Cardiac muscle cell (in vitro differentiated cells and primary cell): ENCODE data around the gene MIPOL1. TPM values are rescaled to one million over a fixed set of nuclear protein-coding genes. Genes with fewer than 3 reads are reported as not detected.
A peak's percentile ranks its signal among the peaks of the same experiment; 100 is the strongest.

Experiments
- DNase-seq, 2 donors: peaks; one replicate each; pipeline versions ENCODE4 v3.0.0 to v3.0.0-alpha.2; 2010 to 2017; ENCODE audit warnings: low read depth in 1 of 2, low spot score in 1 of 2
- H3K27ac ChIP-seq: fragments of 200-600 bp; sonication (generic); 2 replicates; pipeline ENCODE4 v1.5.1; 2016
- H3K27me3 ChIP-seq: fragments of 200-600 bp; sonication (generic); 2 replicates; pipeline ENCODE4 v1.6.0; 2016; ENCODE audit warnings: control low read depth
- H3K36me3 ChIP-seq: fragments of 200-600 bp; sonication (generic); 2 replicates; pipeline ENCODE4 v1.5.1; 2016; ENCODE audit warnings: control low read depth
- H3K4me1 ChIP-seq: fragments of 200-600 bp; sonication (generic); 2 replicates; pipeline ENCODE4 v1.8.1; 2017; ENCODE audit warnings: low read depth, mild to moderate bottlenecking, mixed run types
- H3K4me3 ChIP-seq: fragments of 200-600 bp; sonication (generic); 2 replicates; pipeline ENCODE4 v1.5.1; 2016; ENCODE audit warnings: mild to moderate bottlenecking
- H3K9me3 ChIP-seq: fragments of 200-600 bp; sonication (generic); 2 replicates; pipeline ENCODE4 v1.5.1; 2017; ENCODE audit warnings: low read depth, mild to moderate bottlenecking, control low read depth
- polyA plus RNA-seq: library from polyadenylated mRNA; unstranded; fragments of >200 nt; fragmentation: Nextera tagmentation; extraction: Ambion mirVana; gene quantifications from 2 replicates; pipeline ENCODE4 v1.2.1, GENCODE V29; 2016
- total RNA-seq: library from RNA; depleted of rRNA; stranded (reverse); fragments of >200 nt; gene quantifications from 2 replicates; pipeline ENCODE4 v1.2.3, GENCODE V29; 2016
- TF ChIP-seq, protein P1 (sequence below): IDR thresholded peaks from 2 replicates; pipeline ENCODE4 v1.5.1; 2012; ENCODE audit warnings: low read depth, mild to moderate bottlenecking, low read length

MIPOL1 gene
- total and polyA plus RNA-seq, 2 experiments from 2014 or later = 7.3 to 8.4 TPM

GRCh38 chr14:37493606-37494005 is 295.9 kb downstream of the MIPOL1 start:
- Histone ChIP-seq H3K4me3 (no peak overlapping the region), H3K27me3 (no peaks in the 10 kb centered on the region), H3K36me3 (no peaks in the 10 kb centered on the region), H3K4me1 (no peaks in the 10 kb centered on the region), H3K27ac (no peak overlapping the region), H3K9me3 (no peaks in the 10 kb centered on the region)
- TF ChIP-seq, protein P1, sequence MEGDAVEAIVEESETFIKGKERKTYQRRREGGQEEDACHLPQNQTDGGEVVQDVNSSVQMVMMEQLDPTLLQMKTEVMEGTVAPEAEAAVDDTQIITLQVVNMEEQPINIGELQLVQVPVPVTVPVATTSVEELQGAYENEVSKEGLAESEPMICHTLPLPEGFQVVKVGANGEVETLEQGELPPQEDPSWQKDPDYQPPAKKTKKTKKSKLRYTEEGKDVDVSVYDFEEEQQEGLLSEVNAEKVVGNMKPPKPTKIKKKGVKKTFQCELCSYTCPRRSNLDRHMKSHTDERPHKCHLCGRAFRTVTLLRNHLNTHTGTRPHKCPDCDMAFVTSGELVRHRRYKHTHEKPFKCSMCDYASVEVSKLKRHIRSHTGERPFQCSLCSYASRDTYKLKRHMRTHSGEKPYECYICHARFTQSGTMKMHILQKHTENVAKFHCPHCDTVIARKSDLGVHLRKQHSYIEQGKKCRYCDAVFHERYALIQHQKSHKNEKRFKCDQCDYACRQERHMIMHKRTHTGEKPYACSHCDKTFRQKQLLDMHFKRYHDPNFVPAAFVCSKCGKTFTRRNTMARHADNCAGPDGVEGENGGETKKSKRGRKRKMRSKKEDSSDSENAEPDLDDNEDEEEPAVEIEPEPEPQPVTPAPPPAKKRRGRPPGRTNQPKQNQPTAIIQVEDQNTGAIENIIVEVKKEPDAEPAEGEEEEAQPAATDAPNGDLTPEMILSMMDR = no peak
- DNase-seq = no peak

DNA sequence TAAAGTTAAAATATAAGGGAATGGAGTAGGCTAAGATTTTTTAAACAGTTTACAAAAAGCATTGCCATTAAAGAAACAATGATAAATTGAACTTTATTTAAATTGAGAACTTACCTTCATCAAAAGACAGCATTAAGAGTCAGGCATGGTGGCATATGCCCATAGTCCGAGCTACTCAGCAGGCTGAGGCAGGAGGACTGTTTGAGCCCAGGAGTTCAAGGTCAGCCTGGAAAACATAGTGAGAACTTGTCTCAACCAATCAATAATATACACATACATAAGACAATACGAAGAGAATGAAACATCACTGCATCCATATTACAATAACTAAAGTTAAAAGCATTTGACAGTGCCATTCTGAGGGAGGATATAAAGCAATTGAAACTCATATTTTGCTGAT is 299.7 kb downstream of the MIPOL1 start:
- no peaks in the 10 kb centered on the region for H3K9me3 ChIP-seq
- H3K27me3 ChIP-seq = no peaks in the 10 kb centered on the region
- no peaks in the 10 kb centered on the region for H3K4me1 ChIP-seq
- TF ChIP-seq, protein P1 = no peak
- H3K27ac ChIP-seq = no peak overlapping the region
- H3K36me3 ChIP-seq = no peaks in the 10 kb centered on the region
- DNase-seq = no peak
- H3K4me3 ChIP-seq = no peak overlapping the region

- Histone ChIP-seq H3K4me1 (no peaks in the 10 kb centered on the region), H3K9me3 (no peaks in the 10 kb centered on the region), H3K27ac (no peak overlapping the region), H3K36me3 (no peaks in the 10 kb centered on the region), H3K27me3 (no peaks in the 10 kb centered on the region), H3K4me3 (no peak overlapping the region)
- TF ChIP-seq, protein P1 = no peak
- DNase-seq = no peak
Measured at GRCh38 chr14:37501877-37502276, 304.1 kb downstream of the MIPOL1 start.

- no peaks in the 10 kb centered on the region for H3K27me3 ChIP-seq
- TF ChIP-seq, protein P1 = no peak
- no peaks in the 10 kb centered on the region for H3K36me3 ChIP-seq
- H3K4me1 ChIP-seq = no peaks in the 10 kb centered on the region
- no peak overlapping the region for H3K4me3 ChIP-seq
- peak in 1 of 2 donors; percentile 19 for DNase-seq
- H3K9me3 ChIP-seq = no peaks in the 10 kb centered on the region
- H3K27ac ChIP-seq = no peak overlapping the region
Measured at GRCh38 chr14:37508503-37508902, 310.8 kb downstream of the MIPOL1 start.

DNA sequence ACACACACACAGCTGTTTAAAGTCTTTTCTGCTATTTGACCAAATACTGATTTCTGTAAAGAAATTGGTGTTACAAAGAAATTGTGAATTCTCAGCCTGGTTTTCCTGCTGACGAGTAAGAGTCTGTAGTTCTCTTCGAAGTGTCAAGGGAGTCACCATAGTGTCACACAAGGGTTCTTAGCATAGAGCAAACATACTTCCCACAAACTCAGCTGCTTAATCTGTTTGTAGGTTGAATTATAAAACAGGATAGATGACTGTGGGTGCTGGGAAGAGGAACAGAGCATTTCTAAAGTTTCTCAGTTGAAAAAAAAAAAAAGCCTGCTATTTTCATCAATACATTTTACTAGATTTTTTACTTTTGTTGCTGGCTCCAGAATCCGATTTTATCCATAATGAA is 314.4 kb downstream of the MIPOL1 start:
- DNase-seq = no peak
- H3K9me3 ChIP-seq = no peaks in the 10 kb centered on the region
- H3K4me3 ChIP-seq = no peak overlapping the region
- no peaks in the 10 kb centered on the region for H3K27me3 ChIP-seq
- TF ChIP-seq, protein P1 = no peak
- no peaks in the 10 kb centered on the region for H3K4me1 ChIP-seq
- H3K36me3 ChIP-seq = no peaks in the 10 kb centered on the region
- no peak overlapping the region for H3K27ac ChIP-seq

GRCh38 chr14:37515771-37516170 is 318.0 kb downstream of the MIPOL1 start:
- Histone ChIP-seq H3K4me3 (no peak overlapping the region), H3K9me3 (no peaks in the 10 kb centered on the region), H3K27ac (no peak overlapping the region), H3K4me1 (no peaks in the 10 kb centered on the region), H3K36me3 (no peaks in the 10 kb centered on the region), H3K27me3 (no peaks in the 10 kb centered on the region)
- DNase-seq = no peak
- TF ChIP-seq, protein P1 = no peak
